Superior temporal gyrus (tissue), 1 donor: ENCODE results near the gene ICOS.

Experiments used
- DNase-seq: peaks from one replicate; pipeline ENCODE4 v3.0.0-alpha.2; 2016; ENCODE audit errors: extremely low spot score

The ICOS gene

GRCh38 chr2:204010628-204011560, 74.3 kb downstream of the ICOS start:
- no peak for DNase-seq
